HepG2 (cell line): Measurements from ENCODE around the gene WSCD1. TPM values are rescaled to one million over a fixed set of nuclear protein-coding genes. Genes with fewer than 3 reads are reported as not detected.

Experiments
- ATAC-seq: fragments of 200-7000 bp; cut with Tn5 transposase; 3 replicates; pipeline ENCODE4 v1.9.1; 2020; ENCODE audit warnings: mild to moderate bottlenecking, moderate library complexity
- BruUV-seq: library from RNA; stranded (reverse); fragments of 400-500 nt; replicated peaks from 2 replicates; lab custom pipeline; 2021; lab: Mats Ljungman, UMichigan
- CTCF ChIA-PET: fragments of 300-600 bp; formaldehyde crosslinking; extraction: SDS; loops from one replicate; lab custom pipeline; 2021; ENCODE audit warnings: low total read pairs, inconsistent platforms, low intra/inter-chr PET ratio; lab: Yijun Ruan, JAX
- POLR2A ChIA-PET: fragments of 350-600 bp; sonication (Branson Sonifier 250); formaldehyde crosslinking; loops from one replicate; lab custom pipeline; 2020; ENCODE audit warnings: antibody characterized with exemption, inconsistent platforms; lab: Yijun Ruan, JAX
- DNase-seq: peaks from one replicate; pipeline ENCODE4 v3.0.0-alpha.2; 2015; ENCODE audit warnings: low spot score
- FAIRE-seq: peaks from 3 replicates; lab custom pipeline; 2011; peaks lifted over from hg19 to GRCh38; lab: Jason Lieb, UNC
- H2AFZ ChIP-seq: one replicate; pipeline ENCODE4 v1.6.1; 2011; ENCODE audit warnings: low read length, inconsistent platforms
- H3K27ac ChIP-seq: fragments of 300-600 bp; 3 replicates; pipeline ENCODE4 v1.8.0; 2011; ENCODE audit warnings: mixed run types, mild to moderate bottlenecking, mixed read lengths, low read length, inconsistent platforms; ENCODE audit not compliant: insufficient read depth; ENCODE audit errors: extremely low read length
- H3K27me3 ChIP-seq, 2 experiments: fragments of 200-600 bp in 1 of 2; 2 replicates in 1 of 2; 3 replicates in 1 of 2; pipeline versions ENCODE4 v1.6.0 to v1.8.0; 2011; ENCODE audit warnings: low read length in 2 of 2, mild to moderate bottlenecking in 2 of 2, moderate library complexity in 2 of 2, inconsistent platforms in 1 of 2; ENCODE audit not compliant: insufficient read depth in 2 of 2, control insufficient read depth in 1 of 2
- H3K36me3 ChIP-seq, 2 experiments: fragments of 200-600 bp in 1 of 2; replicated peaks in 1 of 2; 2 replicates in 1 of 2; 3 replicates in 1 of 2; pipeline versions ENCODE4 v1.5.1 to v1.8.0; 2011; ENCODE audit warnings: low read length in 2 of 2, inconsistent platforms in 1 of 2; ENCODE audit not compliant: insufficient read depth in 2 of 2, control insufficient read depth in 1 of 2
- H3K4me1 ChIP-seq: 2 replicates; pipeline ENCODE4 v1.5.1; 2012; ENCODE audit warnings: low read length, inconsistent platforms; ENCODE audit not compliant: insufficient read depth
- H3K4me2 ChIP-seq: 2 replicates; pipeline ENCODE4 v1.6.0; 2011; ENCODE audit warnings: low read depth, low read length, inconsistent platforms
- H3K4me3 ChIP-seq, 3 experiments: fragments of 200-600 bp in 1 of 3; sonication (generic), shearing (Covaris generic) in 1 of 3; replicated peaks in 1 of 3; 2 replicates each; pipeline ENCODE4 v1.5.1; 2011 to 2016; ENCODE audit warnings: low read length in 3 of 3, inconsistent platforms in 2 of 3, low read depth in 2 of 3, mild to moderate bottlenecking in 2 of 3, control low read depth in 1 of 3, mixed read lengths in 1 of 3; ENCODE audit not compliant: insufficient read depth in 1 of 3
- H3K79me2 ChIP-seq: one replicate; pipeline ENCODE4 v1.6.1; 2011; ENCODE audit warnings: low read length, inconsistent platforms; ENCODE audit not compliant: insufficient read depth
- H3K9ac ChIP-seq: 2 replicates; pipeline ENCODE4 v1.6.0; 2011; ENCODE audit warnings: mild to moderate bottlenecking, low read depth, low read length, inconsistent platforms; ENCODE audit not compliant: insufficient read depth
- H3K9me3 ChIP-seq: 2 replicates; pipeline ENCODE4 v1.5.1; 2012; ENCODE audit warnings: mild to moderate bottlenecking, low read length
- H4K20me1 ChIP-seq: 2 replicates; pipeline ENCODE4 v1.6.0; 2011; ENCODE audit warnings: inconsistent platforms, mild to moderate bottlenecking, low read length, moderate library complexity; ENCODE audit not compliant: insufficient read depth
- AKAP8 ChIP-seq: sonication (generic); formaldehyde crosslinking; IDR thresholded peaks from 2 replicates; pipeline ENCODE4 v1.5.1; 2020; ENCODE audit warnings: mild to moderate bottlenecking, missing genetic modification reagents
- BORCS8-MEF2B ChIP-seq: sonication (generic); formaldehyde crosslinking; IDR thresholded peaks from 2 replicates; pipeline ENCODE4 v1.8.0; 2022; ENCODE audit warnings: mild to moderate bottlenecking, missing genetic modification reagents
- CBFB ChIP-seq: sonication (generic); formaldehyde crosslinking; IDR thresholded peaks from 2 replicates; pipeline ENCODE4 v1.4.0; 2020; ENCODE audit warnings: missing genetic modification reagents
- HCFC1 ChIP-seq: fragments of 150-350 bp; IDR thresholded peaks from 2 replicates; pipeline ENCODE4 v1.6.1; 2014; ENCODE audit warnings: low read depth, low read length
- MLLT10 ChIP-seq: sonication (generic); formaldehyde crosslinking; IDR thresholded peaks from 2 replicates; pipeline ENCODE4 v1.4.0; 2020; ENCODE audit warnings: missing genetic modification reagents
- TFE3 ChIP-seq: IDR thresholded peaks from 2 replicates; pipeline ENCODE4 v1.6.1; 2016
- ZBTB7A ChIP-seq: sonication (generic); formaldehyde crosslinking; IDR thresholded peaks from 2 replicates; pipeline ENCODE4 v1.8.0; 2022; ENCODE audit warnings: mild to moderate bottlenecking, missing genetic modification reagents
- ZNF326 ChIP-seq: sonication (generic); formaldehyde crosslinking; IDR thresholded peaks from 2 replicates; pipeline ENCODE4 v1.4.0; 2020; ENCODE audit warnings: missing genetic modification reagents, borderline replicate concordance
- ZNF337 ChIP-seq: sonication (generic); formaldehyde crosslinking; IDR thresholded peaks from 2 replicates; pipeline ENCODE4 v1.5.1; 2020; ENCODE audit warnings: missing genetic modification reagents, low read depth, mild to moderate bottlenecking, borderline replicate concordance
- ZNF414 ChIP-seq: sonication (generic); formaldehyde crosslinking; IDR thresholded peaks from 2 replicates; pipeline ENCODE4 v1.5.0; 2020; ENCODE audit warnings: missing genetic modification reagents
- ZNF530 ChIP-seq: sonication (generic); formaldehyde crosslinking; IDR thresholded peaks from 2 replicates; pipeline ENCODE4 v1.5.0; 2020; ENCODE audit warnings: low read depth, mild to moderate bottlenecking, missing genetic modification reagents
- ZNF543 ChIP-seq: sonication (generic); formaldehyde crosslinking; IDR thresholded peaks from 2 replicates; pipeline ENCODE4 v1.4.0; 2020; ENCODE audit warnings: mild to moderate bottlenecking, missing genetic modification reagents
- ZNF790 ChIP-seq: sonication (generic); formaldehyde crosslinking; IDR thresholded peaks from 2 replicates; pipeline ENCODE4 v1.8.0; 2022; ENCODE audit warnings: missing genetic modification reagents, mild to moderate bottlenecking, borderline replicate concordance
- WGBS: methylation state at CpG from one replicate; pipeline ENCODE4 v1.1.6; 2017; ENCODE audit warnings: low lambda C conversion rate; 5-methylcytosine and 5-hydroxymethylcytosine counted together
- in situ Hi-C: cut with HindIII; loops from 2 replicates; pipeline ENCODE4 v1.10.0; 2017; ENCODE audit warnings: low pct_unique_long_range_greater_than_20kb; ENCODE audit not compliant: extremely low pct_ligation_motif_present
- intact Hi-C: fragments of 100-400 bp; cut with micrococcal nuclease; formaldehyde crosslinking; loops from one replicate; pipeline ENCODE4 v1.10.0; 2022; ENCODE audit not compliant: unreplicated experiment
- polyA plus RNA-seq, 8 experiments: library from polyadenylated mRNA; depleted of rRNA in 3 of 8; stranded (reverse) in 7 of 8; unstranded in 1 of 8; fragments of >200 nt; fragmentation: Illumina TruSeq in 4 of 8; extraction: Trizol in 4 of 8; gene quantifications; 2 replicates each; pipeline versions ENCODE4 v1.2.1 to v1.2.3, GENCODE V29; 2011 to 2016; ENCODE audit warnings: low read depth in 4 of 8, missing spikeins in 1 of 8, mixed read lengths in 1 of 8; ENCODE audit not compliant: insufficient read depth in 1 of 8
- total RNA-seq, 5 experiments: library from RNA; depleted of rRNA; stranded (reverse); fragments of >200 nt; fragmentation: Illumina TruSeq; extraction: Trizol; gene quantifications; 2 replicates each; pipeline ENCODE4 v1.2.3, GENCODE V29; 2016; ENCODE audit warnings: low read depth in 1 of 5

The WSCD1 gene
- total and polyA plus RNA-seq, 2 of the 13 experiments (the other 11 are each of a cell fraction or from before 2014, with no cell fraction given), result 0.24 to 2.7 TPM

DNA sequence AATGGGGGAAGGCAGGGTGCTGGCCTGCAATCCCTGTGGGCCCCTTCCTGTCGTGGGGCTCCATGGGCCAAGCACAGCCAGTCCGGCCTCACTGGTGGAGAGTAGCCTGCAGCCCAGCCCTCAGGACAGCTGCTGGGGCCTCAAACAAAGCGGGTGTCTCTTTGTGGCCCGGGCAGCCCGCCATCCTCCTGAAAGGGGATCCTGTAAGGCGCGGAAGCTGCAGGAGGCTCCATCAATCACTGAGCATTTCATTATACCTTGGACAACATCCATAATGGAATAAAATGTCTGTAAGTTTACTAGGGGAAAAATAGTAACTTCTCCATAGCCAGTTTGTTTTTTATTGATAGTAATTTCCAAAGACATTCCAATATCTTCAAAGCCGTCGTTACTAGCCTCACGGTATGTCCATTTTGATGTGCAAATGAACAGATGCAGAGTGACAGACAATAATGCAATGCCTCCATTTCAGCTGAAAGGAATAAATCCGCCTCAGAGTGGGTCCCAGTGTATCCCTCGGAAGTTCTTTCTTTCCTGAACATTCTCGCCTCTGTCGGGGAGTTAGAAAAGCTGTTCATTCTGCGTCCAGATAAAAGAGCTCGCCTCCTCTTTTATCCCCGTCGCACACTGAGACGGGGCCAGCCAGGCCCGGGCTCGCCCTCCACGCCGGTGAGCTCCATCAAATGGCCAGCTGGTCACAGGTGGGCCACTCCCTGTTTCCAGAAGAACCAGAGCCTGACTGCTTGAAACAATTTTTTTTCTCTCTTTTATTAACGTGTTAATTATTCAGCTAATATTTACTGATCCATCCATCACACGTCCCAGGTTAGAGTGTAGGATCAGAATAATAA is 14.4 kb downstream of the WSCD1 start:
- no peaks in the 10 kb centered on the region for H3K79me2 ChIP-seq
- no peak overlapping the region for H3K4me3 ChIP-seq
- TF ChIP-seq ZNF337 (CRISPR knock-in tag) (no peak), ZNF326 (CRISPR knock-in tag) (no peak), TFE3 (CRISPR knock-in tag) (no peak), ZNF543 (CRISPR knock-in tag) (no peak), ZNF414 (CRISPR knock-in tag) (no peak), MLLT10 (CRISPR knock-in tag) (no peak), HCFC1 (no peak), BORCS8-MEF2B (CRISPR knock-in tag) (no peak), CBFB (CRISPR knock-in tag) (no peak), ZBTB7A (CRISPR knock-in tag) (no peak), AKAP8 (CRISPR knock-in tag) (no peak), ZNF530 (CRISPR knock-in tag) (no peak), ZNF790 (CRISPR knock-in tag) (no peak)
- TF ChIP-seq, all 625 proteins: peak for 0
- DNase-seq (no peak), FAIRE-seq (no peak), ATAC-seq (no peak)
- H3K9ac ChIP-seq, result no peak overlapping the region
- in situ Hi-C loops, result no loop called here
- no peak overlapping the region for H2AFZ ChIP-seq
- H3K4me1 ChIP-seq, result no peaks in the 10 kb centered on the region
- POLR2A ChIA-PET, result no interaction called here
- intact Hi-C loops, result no loop called here
- peaks cover 1 to 3% of the 10 kb centered on the region in 2 experiments; a peak in 2 of 5 replicates for H3K27me3 ChIP-seq
- no TSS peak for BruUV-seq
- H3K4me2 ChIP-seq, result no peak overlapping the region
- 59% methylated on average over 22 of the region's 25 CpGs for WGBS
- H4K20me1 ChIP-seq, result no peaks in the 10 kb centered on the region
- CTCF ChIA-PET, result no interaction called here
- H3K36me3 ChIP-seq, result no peaks in the 10 kb centered on the region
- H3K9me3 ChIP-seq, result no peaks in the 10 kb centered on the region
- H3K27ac ChIP-seq, result no peak overlapping the region
